ENCODE data around the gene NUP153.

The NUP153 gene

DNA sequence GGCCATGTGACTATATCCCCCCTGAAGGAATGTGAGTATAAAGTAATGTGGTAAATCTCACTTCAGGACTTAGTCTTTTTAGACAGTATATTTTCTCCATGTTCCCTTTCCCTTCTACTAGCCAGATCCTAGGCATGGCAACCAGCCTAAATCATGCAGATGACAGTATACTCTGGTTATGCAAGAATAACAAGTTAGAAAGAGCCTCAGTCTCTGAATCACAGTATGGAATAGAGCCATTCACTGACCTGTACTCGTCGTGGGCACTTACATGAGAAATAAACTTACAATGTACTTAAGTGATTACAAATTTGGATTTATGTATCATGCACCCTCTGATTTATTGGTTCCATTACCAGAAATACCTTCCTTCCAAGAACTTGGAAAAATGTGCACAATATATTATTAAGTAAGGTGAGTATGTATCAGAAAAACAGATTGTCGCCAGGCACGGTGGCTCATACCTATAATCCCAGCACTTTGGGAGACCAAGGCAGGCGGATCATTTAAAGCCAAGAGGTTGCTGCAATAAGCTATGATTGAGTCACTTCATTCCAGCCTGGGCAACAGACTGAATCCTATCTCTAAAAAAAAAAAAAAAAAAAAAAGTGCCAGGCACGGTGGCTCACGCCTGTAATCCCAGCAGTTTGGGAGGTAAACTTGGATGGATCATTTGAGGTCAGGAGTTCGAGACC lies 131.7 kb downstream of the NUP153 start:
- TF ChIP-seq, protein P1, sequence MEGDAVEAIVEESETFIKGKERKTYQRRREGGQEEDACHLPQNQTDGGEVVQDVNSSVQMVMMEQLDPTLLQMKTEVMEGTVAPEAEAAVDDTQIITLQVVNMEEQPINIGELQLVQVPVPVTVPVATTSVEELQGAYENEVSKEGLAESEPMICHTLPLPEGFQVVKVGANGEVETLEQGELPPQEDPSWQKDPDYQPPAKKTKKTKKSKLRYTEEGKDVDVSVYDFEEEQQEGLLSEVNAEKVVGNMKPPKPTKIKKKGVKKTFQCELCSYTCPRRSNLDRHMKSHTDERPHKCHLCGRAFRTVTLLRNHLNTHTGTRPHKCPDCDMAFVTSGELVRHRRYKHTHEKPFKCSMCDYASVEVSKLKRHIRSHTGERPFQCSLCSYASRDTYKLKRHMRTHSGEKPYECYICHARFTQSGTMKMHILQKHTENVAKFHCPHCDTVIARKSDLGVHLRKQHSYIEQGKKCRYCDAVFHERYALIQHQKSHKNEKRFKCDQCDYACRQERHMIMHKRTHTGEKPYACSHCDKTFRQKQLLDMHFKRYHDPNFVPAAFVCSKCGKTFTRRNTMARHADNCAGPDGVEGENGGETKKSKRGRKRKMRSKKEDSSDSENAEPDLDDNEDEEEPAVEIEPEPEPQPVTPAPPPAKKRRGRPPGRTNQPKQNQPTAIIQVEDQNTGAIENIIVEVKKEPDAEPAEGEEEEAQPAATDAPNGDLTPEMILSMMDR (IDR thresholded peaks at IDR 0.05), result no peak

- TF ChIP-seq, protein P1 (IDR thresholded peaks at IDR 0.05), result no peak
Measured at GRCh38 chr6:17565399-17565798, 141.3 kb downstream of the NUP153 start.
